Inferior parietal cortex (tissue), 1 donor: ENCODE data around the gene MDFIC2.

Experiments
- DNase-seq: peaks from one replicate; pipeline ENCODE4 v3.0.0-alpha.2; 2016; ENCODE audit errors: extremely low spot score

The MDFIC2 gene

DNA sequence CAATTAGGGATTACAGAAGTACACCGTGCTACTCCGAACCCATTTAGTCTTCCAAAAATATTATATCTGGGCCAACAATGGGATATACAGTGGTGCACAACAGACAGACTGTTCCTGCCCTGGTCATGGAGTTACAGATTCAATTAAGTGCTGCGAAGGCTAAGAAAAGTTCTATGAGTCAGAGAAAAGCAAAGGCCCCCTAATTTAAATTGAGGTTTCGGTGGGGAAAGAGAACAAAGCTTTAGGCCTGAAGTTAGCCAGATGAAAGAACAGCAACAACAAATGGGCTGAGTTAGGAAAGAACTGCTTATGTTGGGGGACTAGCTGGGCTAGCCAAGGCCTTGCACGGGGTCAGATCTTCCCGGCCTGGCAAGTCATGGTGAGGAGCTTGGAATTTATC is 131.8 kb downstream of the MDFIC2 start:
- DNase-seq, result no peak

DNA sequence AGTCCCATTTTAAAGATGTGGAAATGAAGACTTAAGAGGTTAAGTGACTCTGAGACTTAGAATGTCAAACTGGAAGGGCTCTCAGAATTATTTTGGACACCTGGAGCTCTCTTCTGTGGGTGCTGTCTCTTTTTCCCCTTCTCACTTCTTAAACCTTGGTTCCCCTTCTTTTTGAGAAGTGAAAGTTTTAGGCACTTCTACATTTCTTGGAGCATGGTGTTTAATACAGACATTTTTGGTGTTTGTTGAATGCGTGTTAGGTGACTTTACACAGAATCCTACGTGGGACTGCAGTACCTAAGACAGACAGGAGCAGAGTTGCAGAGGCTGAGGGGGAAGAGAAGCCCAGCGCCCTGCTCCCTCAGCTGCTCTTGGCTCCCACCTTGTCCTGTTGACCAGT is 133.3 kb downstream of the MDFIC2 start:
- DNase-seq, result no peak

DNA sequence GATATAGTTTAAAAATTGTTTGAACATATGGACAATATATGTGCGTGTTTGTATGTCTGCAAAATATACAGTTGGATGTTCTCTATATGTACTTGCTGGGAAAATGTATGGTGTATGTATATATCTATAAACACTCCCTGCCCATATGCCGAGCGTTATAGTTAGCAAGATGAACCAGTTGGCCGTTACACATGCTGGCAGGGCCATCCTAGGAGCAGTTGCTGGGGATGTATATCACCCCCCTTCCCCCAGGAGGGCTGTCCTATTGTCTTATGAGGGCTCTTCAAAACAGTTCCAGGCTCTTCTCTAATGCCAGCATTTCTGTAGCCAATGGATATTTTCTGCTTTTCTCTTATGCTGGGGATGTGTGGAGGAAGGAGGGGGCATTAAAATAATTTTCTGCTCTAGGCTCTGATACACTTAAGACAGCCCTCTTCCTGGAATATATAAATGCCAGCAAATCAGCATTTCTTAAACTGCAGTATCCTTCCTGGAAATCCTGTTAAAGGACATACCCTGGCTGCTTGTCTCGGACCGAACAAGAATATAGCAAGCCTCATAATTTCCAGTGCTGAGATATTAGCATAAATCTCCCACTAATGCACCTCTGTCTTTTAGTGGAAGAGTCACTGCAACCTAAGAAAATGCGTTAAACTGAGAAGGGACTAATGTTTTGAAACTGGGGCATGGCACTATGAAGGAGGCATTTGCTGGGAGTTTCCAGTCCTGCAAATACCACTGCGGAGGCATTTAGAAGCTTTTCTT is 134.4 kb downstream of the MDFIC2 start:
- DNase-seq, result no peak

DNA sequence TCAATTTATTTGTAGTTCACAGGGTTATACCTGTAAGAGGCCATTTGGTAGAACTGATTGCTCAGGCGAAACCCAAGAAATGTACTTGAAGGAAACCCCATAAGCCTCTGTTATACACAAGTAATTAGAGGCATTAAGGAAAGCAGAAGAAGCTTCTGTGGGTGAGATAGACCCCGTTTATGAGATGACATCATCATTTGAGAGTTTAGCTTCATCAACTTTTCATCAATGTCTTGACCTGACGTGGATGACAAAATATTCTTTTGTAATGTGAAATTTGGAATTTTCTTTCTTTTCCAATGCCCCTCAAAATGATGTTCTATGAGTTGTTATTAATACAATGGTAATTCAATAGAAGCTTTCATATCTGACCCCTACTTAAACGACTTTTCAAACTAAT is 136.2 kb downstream of the MDFIC2 start:
- DNase-seq, result no peak

DNA sequence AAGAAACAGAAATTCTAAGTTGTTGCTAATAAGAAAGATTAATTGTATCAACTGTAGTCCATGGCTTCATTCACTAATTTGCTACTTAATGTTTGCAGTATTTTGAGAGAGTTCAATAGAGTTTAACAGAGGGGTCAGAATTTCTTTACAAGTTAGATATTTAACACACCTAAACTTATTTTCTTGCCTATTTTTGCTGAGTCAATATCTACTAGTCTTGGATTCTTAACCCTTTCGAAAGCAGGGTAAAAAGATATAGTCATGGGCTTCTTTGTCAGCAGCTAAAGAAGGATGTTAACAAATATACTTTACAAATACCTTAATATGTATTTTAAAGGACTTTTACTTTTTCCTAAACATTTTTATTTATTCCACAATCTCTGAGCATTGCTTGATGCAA is 155.6 kb downstream of the MDFIC2 start:
- DNase-seq, result no peak

DNA sequence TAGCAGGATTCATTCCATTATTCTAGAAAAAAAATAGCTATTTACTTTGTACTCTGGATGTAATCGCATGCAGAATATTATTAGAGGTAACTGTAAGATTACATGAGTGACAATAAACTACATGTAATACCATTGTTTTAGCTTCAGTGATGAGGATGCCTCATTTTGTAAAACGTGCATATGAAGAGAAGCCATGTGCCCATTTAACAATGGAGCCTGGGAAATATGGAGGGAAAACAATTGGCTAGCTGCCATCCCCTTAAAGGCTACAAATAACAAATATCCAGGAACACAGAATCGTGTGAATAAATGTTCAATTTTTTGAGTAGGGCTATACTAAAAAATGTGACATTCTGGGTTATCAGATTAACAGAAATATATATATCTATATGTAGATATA is 161.8 kb downstream of the MDFIC2 start:
- no peak for DNase-seq

DNA sequence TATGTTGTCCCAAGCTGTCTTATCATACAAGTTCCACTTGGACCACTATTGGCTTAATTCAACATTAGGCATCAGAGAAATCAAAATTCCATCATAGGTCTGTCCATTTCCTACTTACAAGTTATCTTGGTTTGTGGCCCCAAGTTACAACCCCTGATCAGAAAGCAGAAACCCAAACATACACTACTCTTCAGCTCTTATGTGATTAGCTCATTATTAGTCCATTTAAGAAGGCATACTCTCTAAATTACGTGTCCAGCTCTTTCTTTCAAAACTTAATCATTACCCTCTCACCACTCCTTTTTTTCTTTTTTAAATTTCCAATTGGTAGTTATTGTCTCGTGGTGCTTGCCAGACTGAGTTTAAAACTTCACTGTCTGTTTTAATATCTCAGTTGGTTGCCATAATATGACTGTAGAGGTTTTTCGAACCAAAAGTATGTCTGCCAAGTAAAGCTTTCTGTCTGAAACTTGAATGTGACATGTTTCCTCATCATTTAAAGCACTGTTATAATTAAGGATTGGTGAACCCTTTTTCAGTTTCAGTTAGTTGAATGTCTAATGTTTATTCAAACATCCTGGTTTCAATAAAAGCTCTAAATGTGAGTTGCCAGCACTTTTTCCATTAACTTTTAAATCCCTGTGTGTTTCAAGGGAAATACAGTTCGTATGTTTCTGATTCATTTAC is 162.6 kb downstream of the MDFIC2 start:
- no peak for DNase-seq
